Activated CD4-positive, alpha-beta T cell treated with anti-CD3 and anti-CD28 coated beads for 1 hour (primary cell): ENCODE measurements around the gene KLRK1.
"Not testable (repeated sequence)": the region's sequence is repeated elsewhere in the genome, so short reads cannot be mapped to it uniquely, and the experiment has no call there.

Source experiments
- DNase-seq: peaks from one replicate; pipeline ENCODE4 v3.0.0-alpha.2; 2020

Gene KLRK1

GRCh38 chr12:10389904-10390303, at the start of gene KLRK1:
KLRK1 (minus strand) TSS chr12:10390041; CDS start chr12:10388810, 1,231 bp downstream.
- DNase-seq: no peak

- DNase-seq: not testable (repeated sequence)
These were observed 47.8 kb upstream of the KLRK1 start for GRCh38 chr12:10437601-10438000.

DNA sequence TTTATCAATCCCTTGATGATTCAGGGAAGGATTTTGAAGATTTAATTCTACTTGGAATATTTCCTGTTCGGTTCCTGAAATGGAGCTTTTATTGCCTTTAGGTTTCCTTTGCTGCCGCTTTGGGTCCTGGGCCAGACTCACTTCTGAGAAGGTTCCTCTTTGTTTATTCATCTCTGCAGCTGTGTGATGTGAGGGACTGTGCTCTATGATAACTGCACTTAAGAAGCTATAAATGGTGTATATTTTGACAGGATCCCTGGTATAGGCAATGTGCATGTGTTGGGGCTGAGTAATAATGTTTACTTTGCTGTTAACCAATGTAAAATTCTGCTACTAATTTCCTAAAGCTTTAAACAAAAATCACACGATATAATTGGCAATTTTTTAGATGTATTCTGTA, 46.0 kb upstream of the KLRK1 start, which contains the start of gene KLRC2:
Gene KLRC2 (minus strand): TSS at position 195 of the 400 bp plus-strand sequence. CDS start 24 bp downstream, at position 171.
- not testable (repeated sequence) for DNase-seq

- not testable (repeated sequence) for DNase-seq
These were observed 40.8 kb upstream of the KLRK1 start for GRCh38 chr12:10430623-10431022.

DNA sequence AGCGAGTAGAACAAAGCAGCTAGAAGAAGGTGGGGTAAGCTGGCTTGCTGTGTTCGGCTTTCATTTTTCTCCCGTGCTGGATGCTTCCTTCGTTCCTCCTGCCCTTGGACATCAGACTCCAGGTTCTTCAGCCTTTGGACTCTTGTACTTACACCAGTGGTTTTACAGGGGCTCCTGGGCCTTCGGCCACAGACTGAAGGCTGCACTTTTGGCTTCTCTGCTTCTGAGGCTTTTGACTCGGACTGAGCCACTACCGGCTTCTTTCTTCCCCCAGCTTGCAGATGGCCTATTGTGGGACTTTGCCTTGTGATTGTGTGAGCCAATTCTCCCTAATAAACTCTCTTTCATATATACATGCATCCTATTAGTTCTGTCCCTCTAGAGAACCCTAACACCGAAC, 36.1 kb upstream of the KLRK1 start:
- not testable (repeated sequence) for DNase-seq

GRCh38 chr12:10424260-10424899, 34.5 kb upstream of the KLRK1 start:
- not testable (repeated sequence) for DNase-seq

- not testable (repeated sequence) for DNase-seq
These were observed 32.3 kb upstream of the KLRK1 start for GRCh38 chr12:10422159-10422558.

GRCh38 chr12:10420334-10420733, 30.5 kb upstream of the KLRK1 start, which contains the start of gene KLRC3:
KLRC3 (minus strand) TSS chr12:10420595; CDS start chr12:10420550, 45 bp downstream.
- not testable (repeated sequence) for DNase-seq

DNA sequence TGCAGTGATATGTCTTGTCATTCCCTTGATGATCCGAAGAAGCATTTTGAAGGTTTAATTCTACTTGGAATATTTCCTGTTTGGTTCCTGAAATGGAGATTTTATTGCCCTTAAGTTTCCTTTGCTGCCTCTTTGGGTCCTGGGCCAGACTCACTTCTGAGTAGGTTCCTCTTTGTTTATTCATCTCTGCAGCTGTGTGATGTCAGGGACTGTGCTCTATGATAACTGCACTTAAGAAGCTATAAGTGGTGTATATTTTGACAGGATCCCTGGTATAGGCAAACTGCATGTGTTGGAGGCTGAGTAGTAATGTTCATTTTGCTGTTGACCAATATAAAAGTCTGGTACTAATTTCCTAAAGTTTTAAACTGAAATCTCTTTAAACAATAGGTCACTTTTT, 19.6 kb upstream of the KLRK1 start, which contains the start of gene KLRC4:
Gene KLRC4 (minus strand): TSS at position 366 of the 400 bp plus-strand sequence. CDS start 182 bp downstream, at position 184.
- DNase-seq: no peak

DNA sequence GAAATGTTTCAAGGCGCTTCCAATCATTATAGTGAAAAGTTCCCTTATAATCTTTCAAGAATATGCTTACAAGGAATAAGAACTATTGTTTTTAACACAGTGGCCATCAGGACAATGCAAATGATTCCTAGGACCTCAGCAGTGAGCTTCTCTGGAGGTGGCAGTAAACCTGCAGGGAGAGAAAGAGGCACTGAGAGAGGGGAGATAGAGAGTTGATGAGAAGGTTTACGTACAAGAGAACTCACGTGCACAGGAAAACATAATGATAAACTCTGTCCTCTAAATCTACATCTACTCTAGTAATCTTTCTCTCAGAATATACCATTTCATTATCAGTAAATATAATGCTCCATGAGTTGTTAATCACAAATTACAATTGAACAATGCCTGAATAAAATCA, 19.0 kb upstream of the KLRK1 start:
- DNase-seq: no peak

DNA sequence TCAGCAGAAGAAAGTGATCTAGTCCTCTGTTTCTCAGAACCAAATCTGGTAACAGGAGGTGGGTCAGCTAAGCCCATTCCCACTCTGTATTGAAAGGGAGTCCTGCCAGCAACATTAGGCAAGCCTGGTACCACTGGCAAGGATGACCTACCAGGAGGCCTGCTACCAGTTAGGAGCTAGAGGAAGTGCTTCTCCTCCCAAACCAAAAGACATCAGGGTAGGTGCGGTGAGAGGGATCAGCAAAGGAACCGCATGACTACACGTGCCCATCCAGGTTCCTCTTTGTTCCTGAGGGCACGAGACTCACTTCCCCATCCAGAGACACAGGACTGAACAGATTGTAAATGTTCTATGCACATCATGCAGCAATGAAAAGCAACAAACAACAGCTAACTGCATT, 16.9 kb upstream of the KLRK1 start:
- DNase-seq: no peak

DNA sequence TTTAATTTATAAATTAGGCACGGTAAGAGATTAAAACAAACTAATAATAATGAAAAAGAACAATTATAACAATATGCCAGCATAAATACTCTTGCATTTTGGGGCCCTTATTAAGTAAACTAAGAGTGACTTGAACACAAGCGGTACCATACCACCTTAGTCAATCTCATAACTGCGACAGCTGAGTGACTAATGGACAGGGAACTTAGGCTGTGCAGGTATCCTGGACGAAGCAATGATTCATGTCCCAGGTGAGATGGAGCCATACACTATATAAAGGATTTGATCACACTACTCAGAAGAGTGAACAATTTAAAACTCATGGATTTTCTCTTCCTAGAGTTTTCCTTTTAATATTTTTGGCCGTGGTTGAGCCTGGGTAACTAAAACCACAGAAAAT, 15.5 kb upstream of the KLRK1 start:
- DNase-seq: no peak

GRCh38 chr12:10404798-10405197, 15.0 kb upstream of the KLRK1 start:
- no peak for DNase-seq

DNA sequence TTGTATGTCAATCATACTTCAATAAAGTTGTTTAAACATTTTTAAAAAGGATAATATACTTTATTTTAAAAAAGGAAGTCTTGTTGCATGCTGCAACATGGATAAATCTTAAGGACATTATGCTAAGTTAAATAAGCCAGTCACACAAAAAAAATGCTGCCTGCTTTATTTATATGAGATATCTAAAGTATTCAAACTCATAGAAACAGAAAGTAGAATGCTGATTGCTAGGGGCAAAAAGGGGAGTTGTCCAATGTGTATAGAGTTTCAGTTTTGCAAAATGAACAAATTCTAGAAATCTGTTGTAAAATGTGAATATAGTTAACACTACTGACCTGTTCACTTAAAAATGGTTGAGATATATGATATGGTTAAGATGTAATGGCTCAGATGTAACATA, 11.0 kb upstream of the KLRK1 start:
- no peak for DNase-seq

- no peak for DNase-seq
These were observed 8.3 kb upstream of the KLRK1 start for GRCh38 chr12:10398168-10398567.

- DNase-seq: no peak
These were observed 7.5 kb upstream of the KLRK1 start for GRCh38 chr12:10397296-10397695.

- DNase-seq: not testable (repeated sequence)
These were observed 6.3 kb upstream of the KLRK1 start for GRCh38 chr12:10396176-10396575.

DNA sequence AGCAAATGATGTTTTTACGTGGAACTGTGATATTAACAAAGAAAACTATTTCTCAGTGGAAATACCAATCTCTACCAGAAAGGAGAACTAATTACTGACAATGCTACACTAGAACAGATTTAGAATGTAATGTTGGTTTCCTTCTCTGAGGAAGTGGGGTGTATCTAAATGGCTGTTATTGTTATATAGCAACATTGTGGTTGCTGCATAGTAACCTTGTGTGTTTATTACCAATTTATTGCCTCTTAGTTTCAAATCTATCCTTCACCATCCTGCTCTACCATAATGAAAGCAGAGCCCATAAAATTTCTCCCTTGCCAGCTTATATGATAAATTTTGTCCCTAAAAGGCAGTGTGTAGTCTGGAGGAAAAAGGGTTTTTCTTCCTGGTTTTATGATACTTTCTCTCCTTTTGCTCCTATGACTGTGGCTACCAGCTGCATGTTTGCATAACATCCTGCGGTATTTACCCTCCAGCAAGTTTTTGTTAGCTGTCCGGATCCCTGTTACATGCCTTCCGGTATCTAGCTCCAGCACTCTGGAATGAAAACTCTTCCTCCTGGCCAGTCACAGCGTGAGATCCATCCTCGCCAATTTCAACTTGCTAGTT, 5.7 kb upstream of the KLRK1 start:
- DNase-seq: no peak

DNA sequence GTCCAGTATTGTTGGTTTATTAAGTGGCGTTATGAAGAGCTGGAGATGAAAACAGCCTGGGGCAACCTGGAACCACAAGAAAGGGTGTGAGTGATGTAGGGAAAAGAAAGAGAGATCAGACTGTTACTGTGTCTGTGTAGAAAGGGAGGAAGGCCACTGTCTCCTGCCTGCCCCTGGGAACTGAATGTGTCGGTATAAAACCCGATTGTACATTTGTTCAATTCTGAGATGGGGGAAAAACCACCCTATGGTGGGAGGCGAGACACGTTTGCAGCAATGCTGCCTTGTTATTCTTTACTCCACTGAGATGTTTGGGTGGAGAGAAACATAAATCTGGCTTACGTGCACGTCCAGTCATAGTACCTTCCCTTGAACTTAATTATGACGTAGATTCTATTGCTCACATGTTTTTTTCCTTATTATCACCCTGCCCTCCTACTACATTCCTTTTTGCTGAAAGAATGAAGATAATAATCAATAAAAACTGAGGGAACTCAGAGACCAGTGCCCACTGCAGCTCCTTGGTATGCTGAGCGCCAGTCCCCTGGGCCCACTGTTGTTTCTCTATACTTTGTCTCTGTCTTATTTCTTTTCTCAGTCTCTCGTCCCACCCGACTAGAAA, 4.8 kb upstream of the KLRK1 start:
- not testable (repeated sequence) for DNase-seq

- no peak for DNase-seq
These were observed 3.5 kb upstream of the KLRK1 start for GRCh38 chr12:10393291-10393690.

GRCh38 chr12:10392394-10392930, 2.6 kb upstream of the KLRK1 start:
- no peak for DNase-seq

- not testable (repeated sequence) for DNase-seq
These were observed 1.1 kb upstream of the KLRK1 start for GRCh38 chr12:10390991-10391390.

DNA sequence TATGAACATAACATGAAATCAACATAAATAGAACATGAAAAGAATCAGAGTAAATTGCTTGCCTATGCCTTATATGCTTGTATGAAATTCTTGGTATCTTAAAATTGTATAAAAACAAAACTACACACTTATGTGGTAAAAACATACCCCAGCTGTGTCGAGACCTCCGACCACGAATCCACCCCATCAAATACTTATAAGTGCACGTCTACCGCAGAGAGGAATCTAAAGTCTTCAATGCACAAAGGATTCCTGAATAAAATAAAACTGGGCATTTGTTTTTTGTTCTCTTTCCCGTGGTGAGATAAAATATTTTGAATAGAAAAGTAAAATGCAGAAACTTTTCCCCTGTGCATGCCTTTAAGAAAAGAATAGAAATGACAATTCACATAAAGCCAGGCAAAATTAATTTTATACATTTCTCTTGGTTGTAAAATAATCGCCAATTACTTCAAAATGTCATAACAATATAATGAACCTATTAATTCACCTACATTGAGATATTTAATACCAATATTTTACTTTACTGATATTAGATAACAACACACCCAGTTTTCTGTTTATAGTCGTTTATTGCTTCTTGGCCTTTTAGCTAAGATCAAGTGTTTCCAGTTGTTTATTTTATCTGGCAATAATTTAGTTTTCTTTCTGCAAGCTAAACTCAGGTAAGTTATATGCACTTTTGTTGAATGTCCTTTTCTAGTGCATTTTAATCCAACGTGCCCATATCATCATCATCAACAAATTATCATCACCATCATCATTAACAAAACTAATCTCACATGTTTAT, 1.0 kb downstream of the KLRK1 start:
- DNase-seq: no peak
